GM18520 (cell line): ENCODE data around the gene PP2D1.
"Not testable (repeated sequence)": the region's sequence is repeated elsewhere in the genome, so short reads cannot be mapped to it uniquely, and the experiment has no call there.

Experiments used
- ATAC-seq: cut with Tn5 transposase; IDR thresholded peaks from one replicate; pipeline ENCODE4 v1.9.1; 2021; ENCODE audit not compliant: unreplicated experiment

PP2D1 gene

GRCh38 chr3:19972054-19972453 is 40.0 kb downstream of the PP2D1 start:
- no peak for ATAC-seq

DNA sequence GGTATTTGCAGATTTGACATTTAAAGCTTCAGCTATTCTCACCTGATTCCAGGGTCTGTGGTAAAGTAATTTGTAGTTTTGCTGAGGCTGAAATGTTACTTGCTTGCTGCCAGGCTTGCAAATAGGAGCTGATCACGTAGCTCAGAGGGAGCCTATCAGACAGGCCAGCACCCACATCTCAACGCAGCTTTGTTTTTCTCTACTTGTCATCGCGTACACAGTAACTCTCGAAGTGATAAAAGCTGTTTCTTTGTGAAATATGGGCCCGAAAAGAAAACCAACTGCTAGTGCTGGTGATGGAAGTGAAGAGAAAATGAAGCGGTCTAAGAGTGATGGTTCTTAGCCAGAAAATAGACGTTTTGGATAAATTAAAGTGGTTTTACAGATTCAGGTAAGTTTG is 41.7 kb downstream of the PP2D1 start:
- no peak for ATAC-seq

DNA sequence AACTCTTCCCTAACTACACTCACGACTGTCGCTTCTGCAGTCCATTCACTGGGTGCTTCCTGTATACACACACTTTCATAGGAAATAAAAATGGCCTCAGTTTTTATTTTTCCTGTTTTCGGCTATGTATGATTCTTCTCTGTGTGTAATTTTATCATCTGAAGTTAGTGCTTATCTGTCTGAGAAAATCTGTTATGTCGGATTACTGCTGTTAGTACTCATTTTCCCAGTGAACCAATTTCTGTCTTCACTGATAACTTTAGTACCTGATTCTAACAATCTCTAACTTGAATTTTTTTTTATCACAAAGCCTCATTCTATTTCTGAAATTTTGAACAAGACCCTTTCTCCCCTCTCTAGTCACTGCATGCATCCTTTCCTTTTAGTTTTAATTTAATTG is 44.3 kb downstream of the PP2D1 start:
- no peak for ATAC-seq

DNA sequence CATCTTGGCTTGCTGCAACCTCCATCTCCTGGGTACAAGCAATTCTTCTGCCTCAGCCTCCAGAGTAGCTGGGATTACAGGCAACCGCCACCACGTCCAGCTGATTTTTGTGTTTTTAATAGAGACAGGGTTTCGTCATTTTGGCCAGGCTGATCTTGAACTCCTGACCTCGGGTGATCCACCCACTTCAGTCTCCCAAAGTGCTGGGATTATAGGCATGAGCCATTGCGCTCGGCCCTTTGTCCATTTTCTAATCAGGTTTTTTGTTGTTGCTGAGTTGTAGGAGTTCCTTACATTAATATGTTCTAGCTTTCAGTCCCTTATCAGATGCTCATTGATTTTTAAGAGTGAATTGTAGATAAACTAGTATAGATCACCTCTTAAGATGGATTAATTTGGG is 44.9 kb downstream of the PP2D1 start:
- no peak for ATAC-seq

GRCh38 chr3:19961960-19962359 is 50.1 kb downstream of the PP2D1 start:
- no peak for ATAC-seq

DNA sequence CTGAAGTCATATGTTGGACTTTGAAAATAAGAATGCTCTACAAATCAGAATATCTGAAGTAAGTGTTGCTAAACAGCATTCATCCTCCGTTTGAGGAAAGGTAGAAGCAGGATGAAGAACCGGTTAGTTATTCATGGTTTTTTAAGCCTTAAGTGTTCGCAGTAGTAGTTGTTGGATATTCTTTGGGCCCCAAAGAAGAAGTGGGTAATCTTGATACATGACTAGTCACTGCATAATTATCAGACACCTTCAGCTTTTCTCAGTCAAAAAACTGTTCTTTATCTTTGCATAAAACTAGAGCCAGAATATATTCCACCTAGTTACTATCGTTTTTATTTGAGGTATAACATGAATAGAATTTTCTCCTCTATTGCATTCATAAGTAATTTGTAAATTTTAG is 51.4 kb downstream of the PP2D1 start:
- ATAC-seq: no peak

- ATAC-seq: no peak
Measured at GRCh38 chr3:19959505-19959904, 52.6 kb downstream of the PP2D1 start.

DNA sequence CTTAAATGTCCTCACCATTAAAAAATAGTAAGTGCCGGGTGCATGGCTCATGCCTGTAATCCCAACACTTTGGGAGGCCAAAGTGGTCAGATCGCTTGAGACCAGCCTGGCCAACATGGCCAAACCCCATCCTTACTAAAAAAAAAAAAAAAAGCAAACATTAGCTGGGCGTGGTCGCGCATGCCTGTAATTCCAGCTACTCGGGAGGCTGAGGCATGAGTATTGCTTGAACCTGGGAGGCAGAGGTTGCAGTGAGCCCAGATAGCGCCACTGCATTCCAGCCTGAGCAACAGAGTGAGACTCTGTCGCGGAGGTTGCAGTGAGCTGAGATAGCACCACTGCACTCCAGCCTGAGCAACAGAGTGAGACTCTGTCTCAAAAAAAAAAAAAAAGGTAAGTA is 54.7 kb downstream of the PP2D1 start:
- ATAC-seq: not testable (repeated sequence)

GRCh38 chr3:19954676-19955075 is 57.4 kb downstream of the PP2D1 start:
- no peak for ATAC-seq

DNA sequence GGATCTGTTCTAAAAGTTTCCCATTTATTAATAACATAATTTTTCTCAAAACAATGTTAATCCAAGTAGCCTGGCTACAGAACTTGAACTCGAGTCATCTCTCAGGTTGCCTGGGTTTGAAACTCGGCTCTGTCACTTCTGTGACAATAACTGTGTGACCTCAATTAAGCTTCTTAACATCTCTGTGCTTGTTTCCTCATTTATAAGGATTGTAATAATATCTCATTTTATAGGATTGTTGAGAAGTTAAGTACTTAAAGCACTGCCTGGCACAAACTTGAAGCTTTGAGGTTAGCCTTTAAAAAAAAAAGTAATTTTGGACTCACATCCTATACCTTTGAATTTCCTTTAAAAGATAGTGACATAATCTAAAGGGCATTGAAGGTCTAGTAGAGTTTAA is 61.7 kb downstream of the PP2D1 start:
- no peak for ATAC-seq

- ATAC-seq: no peak
Measured at GRCh38 chr3:19948226-19948591, 63.9 kb downstream of the PP2D1 start.

DNA sequence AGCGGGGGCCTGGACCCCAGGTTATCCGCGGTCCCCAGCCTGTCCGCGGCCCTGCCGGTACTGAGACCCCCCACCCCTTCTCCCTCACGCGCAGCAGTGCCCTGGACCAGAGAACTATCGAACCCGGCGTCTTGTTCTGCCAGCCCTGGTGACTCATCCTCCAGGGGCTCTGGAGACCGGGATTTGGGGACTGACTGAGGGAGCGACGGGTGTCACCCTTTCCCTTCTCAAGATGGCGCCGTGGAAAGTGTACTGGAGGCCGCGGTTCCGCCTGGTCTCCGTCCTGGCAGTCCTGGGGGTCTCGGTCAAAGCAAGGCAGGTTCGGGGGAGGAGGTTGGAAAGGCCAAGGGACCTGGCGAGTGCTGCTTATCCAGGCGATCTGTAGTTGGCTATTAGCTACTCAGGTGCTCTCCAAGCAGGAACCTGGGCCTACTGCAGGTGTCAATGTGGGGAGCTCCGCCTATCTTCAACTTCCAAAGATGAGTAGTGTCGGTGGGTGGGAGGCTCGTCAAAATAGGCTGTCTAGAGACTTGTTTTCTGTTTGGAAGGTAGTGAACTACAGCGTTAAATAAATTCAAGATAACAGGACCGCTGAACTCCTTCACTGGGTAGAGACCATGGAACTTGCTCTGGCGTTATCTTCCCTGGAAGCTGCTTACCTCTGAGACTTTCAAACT is 64.4 kb downstream of the PP2D1 start:
- ATAC-seq: no peak

DNA sequence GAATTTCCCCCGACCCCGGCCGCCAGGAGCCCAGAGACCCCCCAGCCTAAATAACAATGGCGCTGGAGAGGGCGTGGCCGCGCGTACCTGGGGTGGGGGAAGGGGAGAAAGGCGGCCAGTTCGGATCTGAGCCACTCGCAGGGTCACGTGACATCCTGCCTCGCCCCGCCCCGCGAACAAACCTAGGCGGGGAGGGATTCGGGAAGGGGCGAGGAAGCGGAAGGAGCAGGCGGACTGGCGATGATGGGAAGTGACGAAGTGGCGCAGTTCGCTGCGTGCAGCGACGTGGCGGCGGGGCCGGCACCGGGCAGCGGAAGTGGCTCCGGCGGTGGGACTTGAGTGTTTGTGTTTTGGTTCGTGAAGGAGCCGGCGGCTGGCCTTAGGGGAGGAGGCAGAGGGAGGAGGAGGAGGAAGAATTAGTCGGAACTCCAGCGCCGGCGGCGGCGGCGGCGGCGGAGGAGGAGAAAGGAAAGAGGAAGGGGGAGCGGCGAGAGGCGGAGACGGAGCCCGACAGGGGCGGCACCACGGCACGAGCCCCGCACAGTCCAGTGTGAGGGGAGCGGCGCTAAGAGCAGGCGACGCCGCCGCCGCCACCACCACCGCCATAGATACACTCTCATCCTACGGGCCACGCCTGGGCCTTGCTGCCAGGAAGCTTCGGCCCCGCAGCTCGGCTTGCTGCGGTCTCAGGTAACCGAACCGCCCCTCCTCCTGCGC is 65.1 kb downstream of the PP2D1 start, which contains the start of gene RAB5A:
TSS of gene RAB5A (plus strand) at position 266 of the 717 bp plus-strand sequence. CDS start 3,802 bp downstream, outside the sequence.
- ATAC-seq: peak; percentile 98

DNA sequence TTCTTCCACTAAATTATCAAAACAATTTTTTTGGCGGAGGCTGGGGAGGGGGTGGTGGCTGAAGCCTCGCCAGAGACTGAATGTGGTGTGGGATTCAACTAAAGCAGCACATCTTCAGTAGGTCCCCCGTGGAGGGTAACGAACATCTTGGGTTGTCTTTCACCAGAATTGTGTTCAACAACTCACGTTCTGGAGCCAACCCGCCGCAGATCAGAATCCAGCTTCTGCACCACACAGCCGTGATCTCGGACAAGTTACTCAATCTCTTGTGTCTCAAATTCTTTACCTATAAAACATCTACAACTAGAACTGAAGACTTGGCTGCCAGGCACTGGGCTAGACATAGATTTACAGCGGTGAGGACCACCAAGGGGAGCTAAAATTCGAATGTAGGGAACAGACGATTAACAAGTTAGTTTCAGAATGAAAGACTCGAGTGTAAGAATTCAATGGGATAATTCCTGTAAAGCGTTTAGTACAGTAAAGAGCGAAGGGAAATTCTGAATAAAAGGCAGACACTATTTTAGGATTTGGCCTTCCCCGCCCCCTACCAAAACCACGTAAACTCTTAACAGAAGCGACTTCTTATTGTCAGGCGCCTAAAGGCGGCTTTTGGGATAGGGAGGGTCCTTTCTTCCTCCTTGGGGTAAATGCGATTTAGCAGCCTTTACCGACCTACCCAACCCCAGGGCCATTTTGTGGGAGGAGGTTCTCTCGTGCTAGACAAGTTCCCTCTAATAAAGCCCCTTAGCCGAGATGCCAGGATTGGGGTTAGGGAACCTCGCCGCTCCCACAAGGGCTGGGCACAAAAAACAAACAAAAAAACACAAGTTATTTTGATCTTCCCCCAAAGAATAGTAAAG is 65.9 kb downstream of the PP2D1 start:
- ATAC-seq: no peak

DNA sequence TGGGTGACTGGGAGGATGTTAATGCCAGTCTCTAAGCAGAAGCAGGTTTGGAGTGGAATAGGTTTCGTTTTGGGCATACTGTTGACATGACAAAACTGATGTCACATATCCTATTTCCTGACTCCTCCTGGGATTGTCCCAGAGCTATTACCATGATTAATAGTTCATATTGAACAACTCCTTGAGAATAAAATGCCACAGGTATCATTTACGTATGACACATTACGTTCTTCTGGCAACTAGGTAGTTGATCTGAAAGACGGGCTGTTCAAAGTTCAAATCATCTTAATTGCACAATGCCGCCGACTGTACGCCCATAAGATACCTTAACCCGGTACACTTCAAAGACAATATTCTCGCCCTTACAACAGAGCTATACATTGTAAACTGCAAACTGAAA is 66.5 kb downstream of the PP2D1 start:
- no peak for ATAC-seq

DNA sequence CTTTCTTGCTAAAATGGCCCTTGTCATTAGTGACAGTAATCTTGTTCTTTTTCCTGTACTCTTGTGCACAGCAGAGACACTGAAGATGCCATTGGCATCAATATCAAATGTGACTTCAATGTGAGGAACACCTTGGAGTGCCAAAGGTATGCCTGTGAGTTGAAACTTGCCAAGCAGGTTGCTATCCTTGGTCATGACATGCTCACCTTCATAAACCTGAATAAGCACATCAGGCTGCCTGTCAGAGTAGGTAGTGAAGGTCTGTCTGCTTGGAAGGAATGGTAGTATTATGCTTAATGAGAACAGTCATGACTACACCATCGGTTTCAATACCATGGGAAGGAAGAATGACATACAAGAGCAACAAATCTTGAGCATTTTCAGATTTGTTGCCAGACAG is 71.4 kb downstream of the PP2D1 start:
- no peak for ATAC-seq

- ATAC-seq: no peak
Measured at GRCh38 chr3:19938295-19938627, 73.8 kb downstream of the PP2D1 start.

GRCh38 chr3:19937459-19938294 is 74.4 kb downstream of the PP2D1 start:
- ATAC-seq: no peak
